ENCODE data around the gene RMDN2.

The RMDN2 gene

DNA sequence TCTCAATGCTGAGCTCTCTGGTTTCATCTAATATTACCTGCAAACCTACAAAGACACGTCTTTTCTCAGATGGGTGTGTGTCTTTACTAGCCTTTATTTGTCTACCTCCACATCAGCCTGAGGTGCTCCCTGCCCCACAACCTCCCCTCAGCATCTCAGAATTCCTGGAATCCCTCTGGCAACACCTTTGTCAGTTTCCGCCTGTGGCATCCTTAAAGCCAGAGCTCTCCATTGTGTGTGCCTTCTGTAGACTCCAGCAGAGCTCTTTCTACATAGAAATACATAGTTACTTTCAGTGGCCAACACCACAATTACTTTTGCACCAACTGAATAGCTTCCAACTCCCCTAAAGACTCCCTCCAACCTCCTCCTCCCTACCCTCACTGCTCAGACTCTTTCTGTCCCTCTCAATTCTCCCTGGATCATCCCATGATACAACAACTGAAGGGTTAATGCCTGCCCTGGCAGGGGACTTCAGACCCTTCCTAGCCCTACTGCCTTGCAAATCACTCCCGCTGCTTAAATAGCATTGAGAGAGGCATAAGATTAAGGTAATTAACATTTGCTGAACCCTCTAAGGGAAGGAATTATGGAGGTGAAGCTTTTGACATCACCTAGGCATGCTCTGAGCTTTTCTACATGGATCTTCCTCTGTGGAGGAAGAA lies 39.6 kb upstream of the RMDN2 start:
- no peaks in the 10 kb centered on the region for H4K20me1 ChIP-seq (ENCODE audit: insufficient read depth, low read length)
- H2AFZ ChIP-seq (ENCODE audit: low read length): no peak overlapping the region
- H3K9ac ChIP-seq (ENCODE audit: low read length): no peak overlapping the region
- no peaks in the 10 kb centered on the region for H3K9me3 ChIP-seq (ENCODE audit: low read length)
- H3K4me3 ChIP-seq (ENCODE audit: low read depth, low read length, poor library complexity, severe bottlenecking): no peak overlapping the region
- no peak overlapping the region for H3K4me2 ChIP-seq (ENCODE audit: low read length)
- no peaks in the 10 kb centered on the region for H3K36me3 ChIP-seq (ENCODE audit: insufficient read depth, low read length)
- H3K9me2 ChIP-seq (ENCODE audit: low read depth, low read length): no peaks in the 10 kb centered on the region
- TF ChIP-seq, protein P1, sequence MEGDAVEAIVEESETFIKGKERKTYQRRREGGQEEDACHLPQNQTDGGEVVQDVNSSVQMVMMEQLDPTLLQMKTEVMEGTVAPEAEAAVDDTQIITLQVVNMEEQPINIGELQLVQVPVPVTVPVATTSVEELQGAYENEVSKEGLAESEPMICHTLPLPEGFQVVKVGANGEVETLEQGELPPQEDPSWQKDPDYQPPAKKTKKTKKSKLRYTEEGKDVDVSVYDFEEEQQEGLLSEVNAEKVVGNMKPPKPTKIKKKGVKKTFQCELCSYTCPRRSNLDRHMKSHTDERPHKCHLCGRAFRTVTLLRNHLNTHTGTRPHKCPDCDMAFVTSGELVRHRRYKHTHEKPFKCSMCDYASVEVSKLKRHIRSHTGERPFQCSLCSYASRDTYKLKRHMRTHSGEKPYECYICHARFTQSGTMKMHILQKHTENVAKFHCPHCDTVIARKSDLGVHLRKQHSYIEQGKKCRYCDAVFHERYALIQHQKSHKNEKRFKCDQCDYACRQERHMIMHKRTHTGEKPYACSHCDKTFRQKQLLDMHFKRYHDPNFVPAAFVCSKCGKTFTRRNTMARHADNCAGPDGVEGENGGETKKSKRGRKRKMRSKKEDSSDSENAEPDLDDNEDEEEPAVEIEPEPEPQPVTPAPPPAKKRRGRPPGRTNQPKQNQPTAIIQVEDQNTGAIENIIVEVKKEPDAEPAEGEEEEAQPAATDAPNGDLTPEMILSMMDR (IDR thresholded peaks at IDR 0.05; ENCODE audit: low read length): no peak
- TF ChIP-seq EZH2 (IDR thresholded peaks at IDR 0.05; ENCODE audit: borderline replicate concordance, low read length): no peak
- peaks cover 4% of the 10 kb centered on the region; the same call in 1 of the 2 replicates for H3K27me3 ChIP-seq (ENCODE audit: insufficient read depth, low read length)
- no peaks in the 10 kb centered on the region for H3K79me2 ChIP-seq (ENCODE audit: insufficient read depth, low read length)
- H3K27ac ChIP-seq (ENCODE audit: low read depth, low read length, poor library complexity, severe bottlenecking): no peak overlapping the region
- H3K4me1 ChIP-seq (ENCODE audit: insufficient read depth, low read length, severe bottlenecking): no peaks in the 10 kb centered on the region
- H3F3A ChIP-seq (ENCODE audit: insufficient read depth, low read length): no peaks in the 10 kb centered on the region

DNA sequence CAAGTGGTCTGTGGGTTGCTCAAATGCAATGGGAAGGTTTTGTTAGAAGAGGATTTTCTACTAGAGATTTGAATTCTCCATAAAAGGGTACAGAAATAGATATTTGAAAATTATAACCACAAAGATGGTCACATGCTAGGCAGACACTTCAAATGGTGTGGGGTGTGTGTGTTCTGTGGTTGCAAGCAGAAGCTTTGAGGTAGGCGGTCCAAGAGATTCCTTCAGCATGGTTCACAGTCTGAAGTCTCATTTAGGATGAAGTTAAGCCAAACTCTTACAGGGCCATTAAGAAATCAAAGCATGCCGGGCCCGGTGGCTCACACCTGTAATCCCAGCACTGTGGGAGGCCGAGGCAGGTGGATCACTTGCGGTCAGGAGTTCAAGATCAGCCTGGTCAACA lies 38.3 kb upstream of the RMDN2 start:
- Histone ChIP-seq H4K20me1 (ENCODE audit: insufficient read depth, low read length) (no peaks in the 10 kb centered on the region), H3K27ac (ENCODE audit: low read depth, low read length, poor library complexity, severe bottlenecking) (no peak overlapping the region), H2AFZ (ENCODE audit: low read length) (no peak overlapping the region), H3K4me1 (ENCODE audit: insufficient read depth, low read length, severe bottlenecking) (peaks cover 5% of the 10 kb centered on the region), H3K9me3 (ENCODE audit: low read length) (no peaks in the 10 kb centered on the region), H3K9ac (ENCODE audit: low read length) (no peak overlapping the region), H3K79me2 (ENCODE audit: insufficient read depth, low read length) (no peaks in the 10 kb centered on the region), H3K27me3 (ENCODE audit: insufficient read depth, low read length) (peaks cover 4% of the 10 kb centered on the region; the same call in 1 of the 2 replicates), H3K36me3 (ENCODE audit: insufficient read depth, low read length) (no peaks in the 10 kb centered on the region), H3K4me3 (ENCODE audit: low read depth, low read length, poor library complexity, severe bottlenecking) (no peak overlapping the region), H3K4me2 (ENCODE audit: low read length) (no peak overlapping the region), H3K9me2 (ENCODE audit: low read depth, low read length) (no peaks in the 10 kb centered on the region), H3F3A (ENCODE audit: insufficient read depth, low read length) (no peaks in the 10 kb centered on the region)
- TF ChIP-seq, protein P1 (IDR thresholded peaks at IDR 0.05; ENCODE audit: low read length): no peak
- no peak for TF ChIP-seq EZH2 (IDR thresholded peaks at IDR 0.05; ENCODE audit: borderline replicate concordance, low read length)

DNA sequence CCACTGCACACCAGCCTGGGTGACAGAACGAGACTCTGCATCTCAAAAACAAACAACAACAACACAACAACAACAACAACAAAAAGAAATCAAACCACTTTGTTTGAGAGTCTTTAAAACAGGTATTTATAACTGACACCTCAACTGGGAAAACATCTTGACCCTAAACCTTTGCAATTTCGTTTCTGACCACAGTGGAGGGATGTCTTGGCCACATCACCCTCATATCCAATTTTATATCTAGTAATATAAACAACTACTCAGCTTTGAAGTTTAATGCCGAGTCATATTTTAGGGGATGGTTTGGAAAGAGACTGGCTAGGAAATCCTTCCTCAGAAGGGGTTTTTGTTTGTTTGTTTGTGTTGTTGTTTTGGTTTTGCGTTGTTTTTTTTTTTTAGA lies 37.8 kb upstream of the RMDN2 start:
- Histone ChIP-seq H3K27ac (ENCODE audit: low read depth, low read length, poor library complexity, severe bottlenecking) (no peak overlapping the region), H4K20me1 (ENCODE audit: insufficient read depth, low read length) (no peaks in the 10 kb centered on the region), H3K4me3 (ENCODE audit: low read depth, low read length, poor library complexity, severe bottlenecking) (no peak overlapping the region), H3K27me3 (ENCODE audit: insufficient read depth, low read length) (peaks cover 4% of the 10 kb centered on the region; the same call in 1 of the 2 replicates), H3K9me2 (ENCODE audit: low read depth, low read length) (no peaks in the 10 kb centered on the region), H3K4me1 (ENCODE audit: insufficient read depth, low read length, severe bottlenecking) (peaks cover 10% of the 10 kb centered on the region), H3K4me2 (ENCODE audit: low read length) (no peak overlapping the region), H2AFZ (ENCODE audit: low read length) (no peak overlapping the region), H3K9me3 (ENCODE audit: low read length) (no peaks in the 10 kb centered on the region), H3K79me2 (ENCODE audit: insufficient read depth, low read length) (no peaks in the 10 kb centered on the region), H3F3A (ENCODE audit: insufficient read depth, low read length) (no peaks in the 10 kb centered on the region), H3K9ac (ENCODE audit: low read length) (no peak overlapping the region), H3K36me3 (ENCODE audit: insufficient read depth, low read length) (no peaks in the 10 kb centered on the region)
- no peak for TF ChIP-seq EZH2 (IDR thresholded peaks at IDR 0.05; ENCODE audit: borderline replicate concordance, low read length)
- TF ChIP-seq, protein P1 (IDR thresholded peaks at IDR 0.05; ENCODE audit: low read length): no peak
